ENCODE data around the gene CEPT1. TPM values are rescaled to one million over a fixed set of nuclear protein-coding genes. Genes with fewer than 3 reads are reported as not detected.

CEPT1 gene
- total RNA-seq (2016; rRNA removed; fragmentation: Illumina TruSeq; extraction: Trizol) (33.6 and 48.2 TPM in 2 replicates), polyA plus RNA-seq (2011; rRNA removed) (33.3 and 35.7 TPM in 2 replicates), polyA minus RNA-seq (2011; rRNA and poly(A)+ RNA removed; ENCODE audit: low replicate concordance) (31.1 and 55.3 TPM in 2 replicates), Bru-seq, nascent RNA (percentile 86 among the genes with signal in this experiment), BruChase-seq, experiment 1, labeled RNA remaining after a 6-hour chase (percentile 78 among the genes with signal in this experiment), BruChase-seq, experiment 2, labeled RNA remaining after a 2-hour chase (percentile 87 among the genes with signal in this experiment)
- 21.9 and 25.2 TPM in 2 replicates for total RNA-seq (2016; cell fraction: cytosol; rRNA removed; fragmentation: Illumina TruSeq; extraction: Trizol; ENCODE audit: low read depth)
- total RNA-seq (2016; cell fraction: insoluble cytoplasmic fraction; rRNA removed; fragmentation: Illumina TruSeq; extraction: Trizol) = 28.5 and 48.4 TPM in 2 replicates
- total RNA-seq (2016; cell fraction: membrane; rRNA removed; fragmentation: Illumina TruSeq; extraction: Trizol) = 17.5 and 19.8 TPM in 2 replicates
- total RNA-seq (2016; cell fraction: nucleus; rRNA removed; fragmentation: Illumina TruSeq; extraction: Trizol) = 58.5 and 62.9 TPM in 2 replicates
- polyA plus RNA-seq (2011; cell fraction: cytosol; rRNA removed) = 11.9 and 21.3 TPM in 2 replicates
- 18.0 and 20.5 TPM in 2 replicates for polyA plus RNA-seq (2011; cell fraction: nucleus; rRNA removed)
- 28.5 and 31.0 TPM in 2 replicates for polyA plus RNA-seq (2012)
- polyA plus RNA-seq (2016; cell fraction: cytosol; fragmentation: Illumina TruSeq; extraction: Trizol; ENCODE audit: low read depth) = 2.4 TPM in 2 replicates
- polyA plus RNA-seq (2016; cell fraction: insoluble cytoplasmic fraction; fragmentation: Illumina TruSeq; extraction: Trizol; ENCODE audit: low read depth) = 17.4 and 19.9 TPM in 2 replicates
- 3.9 and 5.8 TPM in 2 replicates for polyA plus RNA-seq (2016; cell fraction: membrane; fragmentation: Illumina TruSeq; extraction: Trizol; ENCODE audit: low read depth)
- polyA plus RNA-seq (2016; cell fraction: nucleus; fragmentation: Illumina TruSeq; extraction: Trizol; ENCODE audit: insufficient read depth, low read depth) = 55.8 and 59.0 TPM in 2 replicates
- polyA minus RNA-seq (2011; cell fraction: cytosol; rRNA and poly(A)+ RNA removed) = 22.9 and 25.3 TPM in 2 replicates
- polyA minus RNA-seq (2011; cell fraction: nucleus; rRNA and poly(A)+ RNA removed) = 65.7 and 74.1 TPM in 2 replicates
- long read RNA-seq, experiment 1, transcript CEPT1-201 (9 exons, 2,198 nt) = major isoform, 12 of 18 reads
- long read RNA-seq, experiment 1, partial matches to known transcripts = 1 of 18 reads
- long read RNA-seq, experiment 1, other reads (novel, unspliced or antisense) = 3 of 18 reads
- long read RNA-seq, experiment 2, full-length matches to known transcripts = 15 of 35 reads
- long read RNA-seq, experiment 2, partial matches to known transcripts = 17 of 35 reads
- long read RNA-seq, experiment 2, other reads (novel, unspliced or antisense) = 3 of 35 reads

- no peaks in the 10 kb centered on the region for H3K27me3 ChIP-seq (ENCODE audit: control insufficient read depth in 1 of 2, insufficient read depth in 2 of 2, low read length in 2 of 2)
- H2AFZ ChIP-seq (ENCODE audit: low read length) = peak within 1 kb of the TSS; percentile 91
- in situ Hi-C loops (cut with HindIII; ENCODE audit: extremely low pct_ligation_motif_present, low pct_unique_long_range_greater_than_20kb) = no loop called here
- peak within 1 kb of the TSS; percentile 82 to 90 (median 84) for H3K4me3 ChIP-seq (replicated peaks in 1 of 3; ENCODE audit: insufficient read depth in 1 of 3, low read depth in 2 of 3, low read length in 3 of 3)
- peak within 1 kb of the TSS; percentile 91 for H3K9ac ChIP-seq (ENCODE audit: insufficient read depth, low read depth, low read length)
- peak; percentile 88 for DNase-seq (ENCODE audit: low spot score)
- ChIA-PET POLR2A (interaction anchor here (0.9 to 1.9 kb wide), 7 partner anchors 9 to 309 kb away, joined by 3 to 9 read pairs (median 3); partner anchors contain the start of genes LRIF1 and WDR77), CTCF (ENCODE audit: low intra/inter-chr PET ratio, low total read pairs) (no interaction called here)
- peak within 1 kb of the TSS; percentile 96 for H3K27ac ChIP-seq (ENCODE audit: extremely low read length, insufficient read depth, low read length)
- peaks cover 0 to 4% of the 10 kb centered on the region in 2 experiments; a peak in 2 of 5 replicates for H3K36me3 ChIP-seq (replicated peaks in 1 of 2; ENCODE audit: control insufficient read depth in 1 of 2, insufficient read depth in 2 of 2, low read length in 2 of 2)
- peaks cover 45% of the 10 kb centered on the region for H3K4me1 ChIP-seq (ENCODE audit: insufficient read depth, low read length)
- peaks cover 8% of the 10 kb centered on the region; the same call in 1 of the 2 replicates for H4K20me1 ChIP-seq (ENCODE audit: insufficient read depth, low read length)
- peak within 1 kb of the TSS; percentile 75 for H3K4me2 ChIP-seq (ENCODE audit: low read depth, low read length)
- WGBS (ENCODE audit: low lambda C conversion rate) = 3% methylated on average over 25 of the region's 68 CpGs
- H3K9me3 ChIP-seq (ENCODE audit: low read length) = no peaks in the 10 kb centered on the region
- peaks cover 59% of the 10 kb centered on the region for H3K79me2 ChIP-seq (ENCODE audit: insufficient read depth, low read length)
- peak; percentile 56 for FAIRE-seq
- BruUV-seq (replicated peaks) = no TSS peak
- ATAC-seq = peak; percentile 80
- intact Hi-C loops (cut with micrococcal nuclease; ENCODE audit: unreplicated experiment) = loop anchor here (1.0 to 10.0 kb wide), 3 partner anchors 95 to 195 kb away; no protein-coding TSS in a partner anchor
- no peak for TF ChIP-seq ZNF296 (CRISPR knock-in tag; conservative IDR thresholded peaks at IDR 0.05)
- TF ChIP-seq AGO2 (optimal IDR thresholded peaks at IDR 0.05; ENCODE audit: low read depth, low read length) = peak; percentile 66
- peak; percentile 95 for TF ChIP-seq POLR2AphosphoS5 (IDR thresholded peaks at IDR 0.05; ENCODE audit: low read depth, low read length)
- peak; percentile 72 to 77 for TF ChIP-seq POLR2A (IDR thresholded peaks at IDR 0.05; ENCODE audit: insufficient read depth in 1 of 2, low read depth in 2 of 2, low read length in 2 of 2)
- peak; percentile 29; the same call in 1 of the 2 replicates for TF ChIP-seq ZNF768 (CRISPR knock-in tag; IDR thresholded peaks at IDR 0.05)
- TF ChIP-seq ZNF564 (CRISPR knock-in tag; IDR thresholded peaks at IDR 0.05) = peak; percentile 22; the same call in 1 of the 2 replicates
- peak; percentile 72; the same call in 1 of the 2 replicates for TF ChIP-seq ZNF350 (CRISPR knock-in tag; IDR thresholded peaks at IDR 0.05; ENCODE audit: borderline replicate concordance, low read depth)
- no peak for TF ChIP-seq NR3C1 (CRISPR knock-in tag; IDR thresholded peaks at IDR 0.05)
- TF ChIP-seq ZNF501 (CRISPR knock-in tag; IDR thresholded peaks at IDR 0.05) = peak; percentile 87
- TF ChIP-seq ZNF430 (CRISPR knock-in tag; IDR thresholded peaks at IDR 0.05) = peak; percentile 44
- TF ChIP-seq IKZF1 (IDR thresholded peaks at IDR 0.05) = no peak
- TF ChIP-seq ZNF639 (CRISPR knock-in tag; conservative IDR thresholded peaks at IDR 0.05) = peak; percentile 71; the same call in 1 of the 2 replicates
- TF ChIP-seq IRF2 (CRISPR knock-in tag; IDR thresholded peaks at IDR 0.05) = peak; percentile 77
- TF ChIP-seq ZFY (CRISPR knock-in tag; IDR thresholded peaks at IDR 0.05) = peak; percentile 82
- 0 out of 2 replicates have a peak, but pooled peaks have one; percentile 8 for TF ChIP-seq CHD2 (IDR thresholded peaks at IDR 0.05; ENCODE audit: low read depth, low read length)
- TF ChIP-seq ELF4 (CRISPR knock-in tag; IDR thresholded peaks at IDR 0.05; ENCODE audit: borderline replicate concordance) = no peak
- peak; percentile 70 for TF ChIP-seq PHF20 (CRISPR knock-in tag; IDR thresholded peaks at IDR 0.05)
- no peak for TF ChIP-seq SIX1 (CRISPR knock-in tag; IDR thresholded peaks at IDR 0.05; ENCODE audit: borderline replicate concordance)
- no peak for TF ChIP-seq ETV6 (CRISPR knock-in tag; conservative IDR thresholded peaks at IDR 0.05)
- peak; percentile 59; the same call in 1 of the 2 replicates for TF ChIP-seq ZNF337 (CRISPR knock-in tag; IDR thresholded peaks at IDR 0.05; ENCODE audit: borderline replicate concordance, low read depth)
These were observed at the start of gene CEPT1, which contains the start of gene DRAM2 for GRCh38 chr1:111139956-111140679. TSS of gene CEPT1 (plus strand) at chr1:111140223. CDS start at chr1:111147715, 7,492 bp downstream. TSS of gene DRAM2 (minus strand) at chr1:111140093. CDS start at chr1:111131554, 8,539 bp downstream.

All from HepG2 (cell line).